ENCODE measurements around the gene TBC1D24.

The TBC1D24 gene

DNA sequence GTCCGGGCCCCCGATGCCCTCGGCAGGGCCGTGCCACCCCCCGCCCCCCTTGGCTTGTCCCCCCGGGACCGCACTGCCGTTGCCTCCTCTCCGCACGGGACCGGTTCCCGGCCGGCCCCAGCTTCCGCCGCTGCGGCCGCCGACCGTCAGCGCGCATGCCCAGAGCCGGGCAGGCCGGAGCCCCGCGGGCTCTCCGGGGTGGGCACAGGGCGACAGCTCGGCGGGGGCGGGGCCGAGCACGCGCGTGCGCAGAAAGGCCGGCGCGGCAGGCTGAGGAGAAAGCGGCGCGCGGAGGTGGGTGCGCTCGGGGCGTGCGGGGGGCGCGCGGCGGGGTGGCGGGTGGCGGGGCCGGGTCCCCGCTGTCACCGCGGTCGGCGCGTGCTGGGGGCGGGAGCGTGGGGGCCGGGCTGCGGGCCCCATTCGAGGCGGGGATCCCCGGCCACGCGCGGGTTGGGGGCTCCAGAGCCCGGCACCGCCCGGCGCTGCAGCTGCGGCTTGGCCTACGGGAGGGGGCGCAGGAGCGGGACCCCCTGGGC lies at the start of gene TBC1D24:
TBC1D24 (plus strand) TSS at position 251 of the 536 bp plus-strand sequence. CDS start 21,022 bp downstream, outside the sequence.
- ChIA-PET CTCF (interaction anchor here (0.8 to 1.8 kb wide), 5 partner anchors 10 to 27 kb away, joined by 3 to 8 read pairs (median 3); partner anchors contain the start of gene TEDC2), POLR2A (interaction anchor here (1.0 to 1.6 kb wide), 4 partner anchors 8 to 134 kb away, joined by 3 to 6 read pairs (median 5); partner anchors contain the start of genes ABCA3 and TEDC2)
- peak within 1 kb of the TSS; percentile 78 for H3K4me3 ChIP-seq (ENCODE audit: low read depth, low read length)
- DNase-seq (ENCODE audit: low read depth, low spot score): no peak
- TF ChIP-seq, protein P1, sequence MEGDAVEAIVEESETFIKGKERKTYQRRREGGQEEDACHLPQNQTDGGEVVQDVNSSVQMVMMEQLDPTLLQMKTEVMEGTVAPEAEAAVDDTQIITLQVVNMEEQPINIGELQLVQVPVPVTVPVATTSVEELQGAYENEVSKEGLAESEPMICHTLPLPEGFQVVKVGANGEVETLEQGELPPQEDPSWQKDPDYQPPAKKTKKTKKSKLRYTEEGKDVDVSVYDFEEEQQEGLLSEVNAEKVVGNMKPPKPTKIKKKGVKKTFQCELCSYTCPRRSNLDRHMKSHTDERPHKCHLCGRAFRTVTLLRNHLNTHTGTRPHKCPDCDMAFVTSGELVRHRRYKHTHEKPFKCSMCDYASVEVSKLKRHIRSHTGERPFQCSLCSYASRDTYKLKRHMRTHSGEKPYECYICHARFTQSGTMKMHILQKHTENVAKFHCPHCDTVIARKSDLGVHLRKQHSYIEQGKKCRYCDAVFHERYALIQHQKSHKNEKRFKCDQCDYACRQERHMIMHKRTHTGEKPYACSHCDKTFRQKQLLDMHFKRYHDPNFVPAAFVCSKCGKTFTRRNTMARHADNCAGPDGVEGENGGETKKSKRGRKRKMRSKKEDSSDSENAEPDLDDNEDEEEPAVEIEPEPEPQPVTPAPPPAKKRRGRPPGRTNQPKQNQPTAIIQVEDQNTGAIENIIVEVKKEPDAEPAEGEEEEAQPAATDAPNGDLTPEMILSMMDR (IDR thresholded peaks at IDR 0.05; ENCODE audit: insufficient read depth, low read length, missing control alignments): no peak

DNA sequence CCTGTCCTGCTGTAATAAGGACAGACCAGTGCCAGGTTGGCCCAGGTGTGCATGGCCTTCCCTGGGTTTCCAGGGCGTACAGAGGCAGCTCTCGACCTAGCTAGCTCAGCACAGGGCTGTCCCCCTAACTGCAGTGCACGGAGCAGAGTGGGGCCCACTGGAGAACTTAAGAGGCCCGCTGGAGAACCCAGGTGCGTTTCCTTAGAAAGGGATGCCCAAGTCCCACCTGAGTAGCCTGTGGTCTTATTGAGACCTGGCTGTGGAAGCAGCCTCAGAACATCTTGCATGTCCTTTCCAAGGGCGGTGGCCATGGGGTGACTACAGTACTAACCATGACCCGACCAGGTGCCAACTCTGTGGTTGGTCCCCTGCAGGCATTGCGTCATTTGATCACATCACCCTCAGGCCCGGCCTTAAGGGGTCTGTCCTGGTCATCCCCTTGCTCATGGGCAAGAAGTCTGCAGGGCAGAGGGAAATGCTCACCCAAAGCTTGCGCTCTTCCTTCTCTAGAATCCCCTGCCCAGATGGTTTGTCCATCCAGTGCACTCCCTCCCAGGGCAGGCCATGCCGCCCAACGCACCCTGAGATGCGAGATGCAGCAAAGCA lies 49.0 kb upstream of the TBC1D24 start:
- H3K4me3 ChIP-seq (ENCODE audit: low read depth, low read length): no peak overlapping the region
- POLR2A ChIA-PET: no interaction called here
- no peak for DNase-seq (ENCODE audit: low read depth, low spot score)
- TF ChIP-seq, protein P1 (IDR thresholded peaks at IDR 0.05; ENCODE audit: insufficient read depth, low read length, missing control alignments): no peak
- CTCF ChIA-PET: interaction anchor here (1.0 to 1.4 kb wide), 2 partner anchors 9 to 13 kb away, joined by 3 to 8 read pairs; no protein-coding TSS in a partner anchor

DNA sequence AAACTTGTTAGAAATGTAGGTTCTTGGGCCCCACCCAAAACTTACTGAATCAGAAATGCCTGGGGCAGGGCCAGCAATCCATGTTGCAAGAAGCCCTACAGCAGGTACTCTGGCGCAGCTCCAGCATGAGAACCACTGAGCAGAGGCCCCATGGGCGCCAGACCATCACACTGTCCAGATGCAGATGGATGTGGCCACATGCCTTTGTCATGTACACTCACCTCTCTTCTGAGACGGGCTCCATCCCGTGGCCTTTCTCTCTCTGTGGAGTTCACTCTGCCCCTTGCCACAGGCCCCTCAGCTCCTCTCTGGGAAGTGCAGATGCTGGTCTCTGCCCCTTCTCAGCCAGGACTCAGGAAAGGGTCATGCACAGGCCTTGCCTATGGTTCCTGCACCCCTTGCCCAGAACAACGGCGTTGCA lies 48.0 kb upstream of the TBC1D24 start:
- H3K4me3 ChIP-seq (ENCODE audit: low read depth, low read length): no peak overlapping the region
- POLR2A ChIA-PET: no interaction called here
- no peak for DNase-seq (ENCODE audit: low read depth, low spot score)
- CTCF ChIA-PET: interaction anchor here (1.5 to 4.2 kb wide), 6 partner anchors 9 to 87 kb away, joined by 5 to 17 read pairs (median 6); partner anchors contain the start of gene ABCA3
- TF ChIP-seq, protein P1 (IDR thresholded peaks at IDR 0.05; ENCODE audit: insufficient read depth, low read length, missing control alignments): no peak

DNA sequence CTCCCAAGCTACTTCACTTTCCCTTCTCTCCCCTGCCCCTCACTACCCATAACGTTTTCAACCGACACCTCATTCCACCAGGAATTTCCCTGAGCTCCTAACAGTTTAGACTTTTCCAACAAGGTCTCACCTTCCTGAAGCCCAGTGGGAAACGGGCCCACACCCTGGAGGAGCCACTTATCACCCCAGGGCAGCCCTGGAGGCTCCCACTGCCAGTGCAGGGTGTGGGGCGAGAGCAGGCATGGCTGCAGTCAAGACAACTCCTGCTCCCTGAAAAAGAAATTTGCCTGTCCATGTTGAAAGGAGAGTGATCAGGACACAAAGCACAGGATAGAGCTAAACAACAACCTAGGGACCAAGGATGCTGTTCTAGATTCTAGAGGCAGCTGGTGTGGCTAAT lies 47.4 kb upstream of the TBC1D24 start:
- ChIA-PET CTCF (interaction anchor here (1.5 to 4.2 kb wide), 6 partner anchors 9 to 87 kb away, joined by 5 to 17 read pairs (median 6); partner anchors contain the start of gene ABCA3), POLR2A (no interaction called here)
- TF ChIP-seq, protein P1 (IDR thresholded peaks at IDR 0.05; ENCODE audit: insufficient read depth, low read length, missing control alignments): no peak
- DNase-seq (ENCODE audit: low read depth, low spot score): no peak
- no peak overlapping the region for H3K4me3 ChIP-seq (ENCODE audit: low read depth, low read length)

DNA sequence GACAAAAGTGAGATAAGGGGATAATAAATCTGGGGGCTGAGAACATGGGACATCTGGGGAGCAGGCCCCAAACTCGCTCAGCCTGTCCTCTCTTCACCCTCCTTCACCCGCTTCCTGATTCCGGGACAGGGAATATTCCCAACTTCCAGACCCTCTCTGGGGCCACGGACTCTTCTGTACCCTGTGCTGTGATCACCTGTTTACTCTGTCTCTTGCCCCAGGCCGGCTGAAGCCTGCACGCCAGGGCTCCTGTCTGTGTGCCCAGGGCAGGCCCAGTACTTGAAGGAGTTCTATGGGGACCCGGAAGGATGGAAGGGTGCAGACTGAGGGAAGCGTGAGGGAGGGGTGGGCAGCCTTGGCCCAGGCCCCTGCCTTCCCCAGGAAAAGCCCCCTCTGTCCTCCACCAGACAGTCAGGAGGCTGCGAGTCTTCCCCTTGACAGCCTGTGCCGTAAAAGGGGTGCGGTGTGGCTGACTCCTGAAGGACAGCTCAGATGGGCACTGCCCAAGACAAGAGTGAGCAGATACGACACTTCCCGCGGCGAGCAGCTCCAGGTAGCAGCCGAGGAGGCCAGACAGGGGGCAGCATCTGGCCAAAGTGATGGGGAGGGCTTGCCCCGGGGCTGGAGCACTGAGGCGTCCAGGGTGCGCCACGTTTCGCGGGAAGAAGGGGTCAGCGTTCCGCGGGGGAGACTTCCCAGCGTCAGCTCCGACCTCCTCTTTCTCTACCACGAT lies 46.7 kb upstream of the TBC1D24 start:
- TF ChIP-seq, protein P1 (IDR thresholded peaks at IDR 0.05; ENCODE audit: insufficient read depth, low read length, missing control alignments): peak; percentile 41
- ChIA-PET POLR2A (interaction anchor here (0.7 kb wide), 1 partner anchor 39 kb away, joined by 4 read pairs; no protein-coding TSS in a partner anchor), CTCF (interaction anchor here (0.9 to 4.2 kb wide), 8 partner anchors 10 to 88 kb away, joined by 4 to 17 read pairs (median 6); partner anchors contain the start of gene ABCA3)
- H3K4me3 ChIP-seq (ENCODE audit: low read depth, low read length): peak overlapping the region; percentile 81
- DNase-seq (ENCODE audit: low read depth, low spot score): no peak

DNA sequence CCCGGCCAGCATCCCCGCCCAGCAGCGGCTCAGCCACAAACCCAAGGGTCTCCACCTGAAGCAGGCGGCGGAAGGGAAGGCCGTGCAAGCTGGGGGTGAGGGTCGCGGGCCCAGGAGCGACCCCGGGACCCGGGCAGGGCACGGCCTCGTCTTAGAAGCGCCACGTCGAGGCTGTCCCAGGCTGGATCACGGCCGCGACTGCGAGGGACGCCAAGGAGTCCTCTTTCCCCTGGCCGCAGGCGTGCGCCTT lies 46.2 kb upstream of the TBC1D24 start:
- DNase-seq (ENCODE audit: low read depth, low spot score): no peak
- POLR2A ChIA-PET: interaction anchor here (0.7 kb wide), 1 partner anchor 39 kb away, joined by 4 read pairs; no protein-coding TSS in a partner anchor
- H3K4me3 ChIP-seq (ENCODE audit: low read depth, low read length): peak overlapping the region; percentile 81
- TF ChIP-seq, protein P1 (IDR thresholded peaks at IDR 0.05; ENCODE audit: insufficient read depth, low read length, missing control alignments): no peak
- CTCF ChIA-PET: interaction anchor here (0.5 to 4.2 kb wide), 9 partner anchors 11 to 88 kb away, joined by 3 to 17 read pairs (median 5); partner anchors contain the start of gene ABCA3

All from AG04449 (cell line).